NCI-H187 (cell line): ENCODE measurements around the gene MICOS13.

ENCODE experiments used
- DNase-seq, 2 experiments: peaks; one replicate each; lab custom pipeline; 2025; lab: John Stamatoyannopoulos, UW

The MICOS13 gene

GRCh38 chr19:5687360-5688198 is 7.3 kb upstream of the MICOS13 start:
- DNase-seq, result no peak

GRCh38 chr19:5686647-5687359 is 6.5 kb upstream of the MICOS13 start:
- DNase-seq, result peak; percentile 83 to 93

- DNase-seq, result no peak
Measured at GRCh38 chr19:5686326-5686646, 6.0 kb upstream of the MICOS13 start.

GRCh38 chr19:5684694-5685430 is 4.5 kb upstream of the MICOS13 start:
- DNase-seq, result no peak

- no peak for DNase-seq
Measured at GRCh38 chr19:5683177-5683886, 3.0 kb upstream of the MICOS13 start.

GRCh38 chr19:5682107-5682482 is 1.8 kb upstream of the MICOS13 start:
- no peak for DNase-seq

- no peak for DNase-seq
Measured at GRCh38 chr19:5681391-5682106, 1.2 kb upstream of the MICOS13 start.

GRCh38 chr19:5680084-5680436 is 256 bp downstream of the MICOS13 start:
- no peak for DNase-seq

- DNase-seq, result no peak
Measured at GRCh38 chr19:5679289-5680083, 830 bp downstream of the MICOS13 start.

GRCh38 chr19:5678071-5678718 is 2.1 kb downstream of the MICOS13 start:
- no peak for DNase-seq

- DNase-seq, result no peak
Measured at GRCh38 chr19:5677580-5677979, 2.7 kb downstream of the MICOS13 start.

- DNase-seq, result no peak
Measured at GRCh38 chr19:5677136-5677535, 3.2 kb downstream of the MICOS13 start.

GRCh38 chr19:5676772-5677105 is 3.6 kb downstream of the MICOS13 start:
- DNase-seq, result no peak

- DNase-seq, result no peak
Measured at GRCh38 chr19:5676105-5676771, 4.1 kb downstream of the MICOS13 start.

GRCh38 chr19:5674714-5675113 is 5.6 kb downstream of the MICOS13 start:
- DNase-seq, result no peak

GRCh38 chr19:5673752-5674151 is 6.6 kb downstream of the MICOS13 start:
- no peak for DNase-seq

GRCh38 chr19:5672708-5673459 is 7.4 kb downstream of the MICOS13 start:
- no peak for DNase-seq

GRCh38 chr19:5671600-5671999 is 8.7 kb downstream of the MICOS13 start:
- DNase-seq, result no peak

GRCh38 chr19:5669212-5669611 is 11.1 kb downstream of the MICOS13 start:
- no peak for DNase-seq
